M059J (cell line): ENCODE data around the gene C2. TPM values are rescaled to one million over a fixed set of nuclear protein-coding genes. Genes with fewer than 3 reads are reported as not detected.
"Not testable (repeated sequence)": the region's sequence is repeated elsewhere in the genome, so short reads cannot be mapped to it uniquely, and the experiment has no call there.

Experiments used
- DNase-seq: peaks from one replicate; pipeline ENCODE4 v3.0.0-alpha.2; 2012; ENCODE audit warnings: low read depth
- total RNA-seq: library from RNA; depleted of rRNA; stranded (reverse); fragments of >200 nt; shearing (Covaris generic); gene quantifications from 2 replicates; pipeline ENCODE4 v1.2.3, GENCODE V29; 2014; rRNA removed

Gene C2
- total RNA-seq, 1 experiment from 2014 or later, result 3.3 TPM

DNA sequence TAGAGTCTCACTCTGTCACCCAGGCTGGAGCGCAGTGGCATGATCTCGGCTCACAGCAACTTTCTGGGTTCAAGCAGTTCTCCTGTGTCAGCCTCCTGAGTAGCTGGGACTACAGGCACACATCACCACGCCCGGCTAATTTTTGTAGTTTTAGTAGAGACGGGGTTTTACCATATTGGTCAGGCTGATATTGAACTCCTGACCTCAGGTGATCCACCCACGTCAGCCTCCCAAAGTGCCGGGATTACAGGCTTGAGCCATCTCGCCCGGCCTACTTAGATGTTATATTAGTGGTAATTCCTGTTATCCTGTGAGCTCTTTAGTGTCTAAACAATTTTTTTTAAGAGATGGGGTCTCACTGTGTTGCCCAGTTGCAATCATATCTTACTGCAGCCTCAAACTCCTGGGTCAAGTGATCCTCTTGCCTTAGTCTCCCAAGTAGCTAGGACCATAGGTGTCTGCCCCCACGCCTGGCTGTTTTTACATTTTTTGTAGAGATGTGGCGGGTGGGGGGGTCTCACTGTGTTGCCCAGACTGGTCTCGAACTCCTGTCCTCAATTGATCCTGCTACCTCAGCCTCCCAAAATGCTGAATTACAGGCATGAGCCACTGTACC, 50.4 kb downstream of the C2 start:
- DNase-seq, result no peak

DNA sequence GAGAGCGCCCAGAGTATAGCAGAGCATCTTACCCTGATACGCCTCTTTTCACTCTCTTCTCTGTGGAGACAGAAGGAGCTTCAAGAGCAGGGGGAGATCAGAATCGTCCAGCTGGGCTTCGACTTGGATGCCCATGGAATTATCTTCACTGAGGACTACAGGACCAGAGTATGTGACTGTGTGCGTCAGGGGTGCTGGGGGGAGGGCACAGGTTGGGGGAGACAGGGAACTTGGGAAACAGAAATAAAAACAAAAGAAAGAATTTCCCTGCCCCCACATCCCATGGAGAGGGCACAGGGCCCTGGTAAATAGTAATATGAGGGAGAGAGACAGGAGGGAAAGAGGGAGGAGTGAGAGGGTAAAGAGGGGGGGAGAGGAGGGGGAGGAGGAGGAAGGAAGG, 51.3 kb downstream of the C2 start:
- DNase-seq, result no peak

DNA sequence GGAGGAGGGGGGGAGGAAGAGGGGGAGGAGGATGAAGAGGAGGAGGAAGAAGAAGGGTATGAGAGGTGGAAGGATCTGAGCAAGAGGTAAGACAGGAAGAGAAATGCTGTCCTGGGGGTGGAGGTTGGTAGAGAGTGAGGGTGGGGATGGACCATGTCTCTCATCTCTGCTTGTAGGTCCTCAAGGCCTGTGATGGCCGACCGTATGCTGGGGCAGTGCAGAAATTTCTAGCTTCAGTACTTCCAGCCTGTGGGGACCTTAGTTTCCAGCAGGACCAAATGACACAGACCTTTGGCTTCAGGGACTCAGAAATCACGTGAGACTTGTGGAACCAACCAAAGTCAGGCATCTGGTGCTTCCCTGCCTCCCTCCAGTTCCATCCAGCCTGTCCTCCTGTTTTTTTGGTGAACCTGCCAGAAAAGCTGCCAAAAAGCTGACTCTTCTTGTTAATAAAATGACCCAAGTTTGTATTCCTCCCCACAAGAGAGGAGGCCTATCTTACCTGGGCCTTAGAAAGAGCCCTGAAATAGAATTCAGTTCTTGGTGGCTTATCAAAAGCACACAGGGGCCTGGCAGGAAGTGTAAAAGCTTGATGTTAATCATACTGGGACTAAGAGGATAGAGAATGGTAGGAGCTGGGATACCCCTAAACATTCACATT, 51.9 kb downstream of the C2 start:
- DNase-seq, result no peak

GRCh38 chr6:31980195-31980876, 52.8 kb downstream of the C2 start:
- DNase-seq, result not testable (repeated sequence)

DNA sequence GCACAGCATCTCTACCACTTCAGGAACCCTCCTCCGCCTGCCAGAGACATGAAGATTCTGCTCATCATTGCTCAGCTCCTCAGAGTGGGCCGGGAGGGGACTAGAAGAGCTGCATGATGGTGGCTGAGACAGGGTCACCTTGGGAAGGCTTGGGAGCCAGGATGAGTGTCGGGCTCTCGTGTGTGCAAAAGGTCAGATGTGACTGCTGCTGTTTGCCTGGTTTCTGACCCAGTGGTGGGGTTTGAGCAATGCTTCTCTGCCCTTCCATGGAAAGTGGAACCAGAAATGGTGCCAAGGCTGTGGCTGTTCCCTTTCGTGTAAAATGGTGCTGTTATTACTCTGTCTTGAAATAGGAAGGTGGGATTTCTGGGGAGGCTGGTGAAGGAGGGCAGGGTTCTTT, 53.5 kb downstream of the C2 start:
- not testable (repeated sequence) for DNase-seq

DNA sequence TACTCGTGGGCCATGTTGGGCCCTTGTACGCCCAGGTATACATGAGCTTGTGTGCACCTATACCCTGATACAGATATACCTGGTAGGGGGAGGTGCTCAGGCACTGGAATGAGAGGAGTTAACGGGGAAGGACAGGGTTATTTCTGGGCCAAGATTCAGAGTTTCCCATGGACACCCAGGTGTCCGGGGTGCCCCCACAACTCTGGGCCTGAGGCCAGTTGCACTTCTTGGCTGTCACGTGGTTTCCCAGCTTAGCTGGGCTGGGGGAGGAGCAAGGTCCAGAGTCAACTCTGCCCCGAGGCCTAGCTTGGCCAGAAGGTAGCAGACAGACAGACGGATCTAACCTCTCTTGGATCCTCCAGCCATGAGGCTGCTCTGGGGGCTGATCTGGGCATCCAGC, 54.2 kb downstream of the C2 start, which contains the start of gene C4A:
TSS of gene C4A (plus strand) at position 314 of the 400 bp plus-strand sequence. CDS start at position 365, 51 bp downstream.
- DNase-seq, result not testable (repeated sequence)

DNA sequence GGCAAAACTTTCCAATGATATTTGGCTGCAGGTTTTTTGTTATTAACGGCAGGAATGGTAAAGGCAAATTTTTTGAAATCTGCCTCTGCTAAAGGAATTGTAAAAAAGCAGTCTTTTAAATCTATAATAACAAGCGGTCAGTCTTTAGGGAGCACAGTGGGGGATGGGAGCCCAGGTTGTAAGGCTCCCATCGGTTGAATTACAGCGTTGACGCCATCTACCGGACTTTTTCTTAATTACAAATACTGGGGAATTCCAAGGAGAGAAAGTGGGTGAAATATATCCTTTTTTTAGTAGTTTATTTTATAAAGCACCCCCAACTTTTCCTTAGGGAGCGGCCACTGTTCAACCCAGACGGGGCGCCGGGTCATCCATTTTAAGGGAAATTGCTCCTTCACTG, 61.8 kb downstream of the C2 start:
- DNase-seq, result not testable (repeated sequence)

DNA sequence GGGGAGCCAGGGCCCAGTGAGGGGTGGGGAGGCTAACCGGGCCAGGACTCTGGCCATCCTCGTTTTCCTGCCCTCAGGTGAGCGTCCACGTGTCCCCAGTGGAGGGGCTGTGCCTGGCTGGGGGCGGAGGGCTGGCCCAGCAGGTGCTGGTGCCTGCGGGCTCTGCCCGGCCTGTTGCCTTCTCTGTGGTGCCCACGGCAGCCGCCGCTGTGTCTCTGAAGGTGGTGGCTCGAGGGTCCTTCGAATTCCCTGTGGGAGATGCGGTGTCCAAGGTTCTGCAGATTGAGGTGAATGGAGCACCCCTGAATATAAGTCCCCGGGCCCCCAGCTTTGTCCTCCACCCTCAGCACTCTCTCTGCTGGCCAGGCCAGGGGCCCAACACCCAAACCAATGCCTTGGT, 66.9 kb downstream of the C2 start:
- DNase-seq, result not testable (repeated sequence)

Other genes with a start within 250 kb of the C2 start
- gene LY6G5C, start 246.7 kb upstream of the C2 start, total RNA-seq, result 2.0 and 2.5 TPM in 2 replicates
- gene ABHD16A, start 224.4 kb upstream of the C2 start, total RNA-seq, result 37.0 and 51.9 TPM in 2 replicates
- not detected in 2 replicates for gene LY6G6F, start 220.9 kb upstream of the C2 start, total RNA-seq
- gene LY6G6D, start 212.4 kb upstream of the C2 start, total RNA-seq, result not detected in 2 replicates
- not detected in 2 replicates for gene LY6G6C, start 206.0 kb upstream of the C2 start, total RNA-seq
- not detected in 2 replicates for gene MPIG6B, start 204.3 kb upstream of the C2 start, total RNA-seq
- gene DDAH2, start 198.4 kb upstream of the C2 start, total RNA-seq, result 75.1 and 90.7 TPM in 2 replicates
- gene CLIC1, start 191.2 kb upstream of the C2 start, total RNA-seq, result 1,686 and 1,715 TPM in 2 replicates
- gene MSH5, start 187.7 kb upstream of the C2 start, total RNA-seq, result 12.8 and 19.4 TPM in 2 replicates
- 1.7 TPM in 1 of 2 replicates, not detected in the other for gene SAPCD1, start 165.1 kb upstream of the C2 start, total RNA-seq
- gene VWA7, start 150.4 kb upstream of the C2 start, total RNA-seq, result 0.94 and 1.8 TPM in 2 replicates
- 33.1 and 51.2 TPM in 2 replicates for gene VARS1, start 132.0 kb upstream of the C2 start, total RNA-seq
- 162 and 306 TPM in 2 replicates for gene LSM2, start 120.8 kb upstream of the C2 start, total RNA-seq
- gene HSPA1L, start 112.4 kb upstream of the C2 start, total RNA-seq, result 0.30 and 2.5 TPM in 2 replicates
- gene HSPA1A, start 112.2 kb upstream of the C2 start, total RNA-seq, result 163 and 238 TPM in 2 replicates
- gene HSPA1B, start 100.0 kb upstream of the C2 start, total RNA-seq, result 185 and 359 TPM in 2 replicates
- 210 and 218 TPM in 2 replicates for gene NEU1, start 64.9 kb upstream of the C2 start, total RNA-seq
- gene SLC44A4, start 48.7 kb upstream of the C2 start, total RNA-seq, result 0.20 TPM in 1 of 2 replicates, not detected in the other
- 51.0 and 73.4 TPM in 2 replicates for gene EHMT2, start 30.0 kb upstream of the C2 start, total RNA-seq
- gene ZBTB12, start 25.6 kb upstream of the C2 start, total RNA-seq, result 0.76 and 2.3 TPM in 2 replicates
- 7.8 and 8.4 TPM in 2 replicates for gene CFB, start 18.4 kb downstream of the C2 start, total RNA-seq
- gene NELFE, start 31.3 kb downstream of the C2 start, total RNA-seq, result 201 and 228 TPM in 2 replicates
- 60.4 and 72.3 TPM in 2 replicates for gene SKIC2, start 31.5 kb downstream of the C2 start, total RNA-seq
- 26.8 and 33.3 TPM in 2 replicates for gene DXO, start 44.4 kb downstream of the C2 start, total RNA-seq
- 4.1 and 5.6 TPM in 2 replicates for gene C4A, start 54.3 kb downstream of the C2 start, total RNA-seq
- gene C4B, start 87.1 kb downstream of the C2 start, total RNA-seq, result 3.0 and 3.1 TPM in 2 replicates
- gene CYP21A2, start 110.7 kb downstream of the C2 start, total RNA-seq, result not detected in 2 replicates
- gene TNXB, start 181.6 kb downstream of the C2 start, total RNA-seq, result 0.10 TPM in 1 of 2 replicates, not detected in the other
- gene ATF6B, start 200.5 kb downstream of the C2 start, total RNA-seq, result 25.3 and 30.3 TPM in 2 replicates
- 10.2 and 14.5 TPM in 2 replicates for gene FKBPL, start 202.6 kb downstream of the C2 start, total RNA-seq
- 0.12 TPM in 1 of 2 replicates, not detected in the other for gene PRRT1, start 224.2 kb downstream of the C2 start, total RNA-seq
- gene PPT2, start 226.4 kb downstream of the C2 start, total RNA-seq, result 11.3 and 12.3 TPM in 2 replicates
- gene EGFL8, start 236.9 kb downstream of the C2 start, total RNA-seq, result 0.89 and 1.6 TPM in 2 replicates
- gene AGPAT1, start 248.4 kb downstream of the C2 start, total RNA-seq, result 101 and 120 TPM in 2 replicates